HG03060 (cell line): ENCODE results near the gene UGGT2.
"Not testable (repeated sequence)": the region's sequence is repeated elsewhere in the genome, so short reads cannot be mapped to it uniquely, and the experiment has no call there.

Experiments
- ATAC-seq: cut with Tn5 transposase; IDR thresholded peaks from one replicate; pipeline ENCODE4 v1.9.1; 2021; ENCODE audit warnings: low read depth, moderate number of reproducible peaks; ENCODE audit not compliant: unreplicated experiment

The UGGT2 gene

GRCh38 chr13:95822303-95822702, 230.9 kb downstream of the UGGT2 start:
- no peak for ATAC-seq

- ATAC-seq = no peak
These were observed 238.7 kb downstream of the UGGT2 start for GRCh38 chr13:95814495-95814894.

GRCh38 chr13:95813139-95813538, 240.1 kb downstream of the UGGT2 start:
- no peak for ATAC-seq

- no peak for ATAC-seq
These were observed 243.8 kb downstream of the UGGT2 start for GRCh38 chr13:95809429-95809828.

DNA sequence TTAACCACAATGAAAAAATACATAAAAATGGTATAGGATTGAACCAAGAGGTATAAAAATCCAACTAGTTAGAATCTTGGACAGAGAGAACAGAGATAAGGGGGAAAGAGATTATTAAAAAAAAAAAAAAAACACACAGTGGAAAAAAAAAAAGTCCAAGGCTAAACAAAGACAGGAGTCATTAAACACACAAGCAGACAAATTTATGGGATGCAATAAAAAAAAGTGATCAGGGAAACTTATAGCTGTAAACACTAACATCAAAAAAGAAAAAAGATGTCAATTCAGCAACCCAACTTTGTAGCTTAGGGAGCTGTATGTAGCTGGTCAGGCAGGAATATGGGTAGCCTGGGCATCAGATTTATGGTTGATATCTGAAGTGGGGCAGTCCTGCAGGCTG, 247.3 kb downstream of the UGGT2 start:
- ATAC-seq = no peak

GRCh38 chr13:95801825-95802224, 251.4 kb downstream of the UGGT2 start:
- no peak for ATAC-seq

- ATAC-seq = no peak
These were observed 252.8 kb downstream of the UGGT2 start for GRCh38 chr13:95800436-95800835.

GRCh38 chr13:95797016-95797415, 256.2 kb downstream of the UGGT2 start:
- ATAC-seq = no peak

GRCh38 chr13:95793781-95794180, 259.4 kb downstream of the UGGT2 start:
- ATAC-seq = no peak

DNA sequence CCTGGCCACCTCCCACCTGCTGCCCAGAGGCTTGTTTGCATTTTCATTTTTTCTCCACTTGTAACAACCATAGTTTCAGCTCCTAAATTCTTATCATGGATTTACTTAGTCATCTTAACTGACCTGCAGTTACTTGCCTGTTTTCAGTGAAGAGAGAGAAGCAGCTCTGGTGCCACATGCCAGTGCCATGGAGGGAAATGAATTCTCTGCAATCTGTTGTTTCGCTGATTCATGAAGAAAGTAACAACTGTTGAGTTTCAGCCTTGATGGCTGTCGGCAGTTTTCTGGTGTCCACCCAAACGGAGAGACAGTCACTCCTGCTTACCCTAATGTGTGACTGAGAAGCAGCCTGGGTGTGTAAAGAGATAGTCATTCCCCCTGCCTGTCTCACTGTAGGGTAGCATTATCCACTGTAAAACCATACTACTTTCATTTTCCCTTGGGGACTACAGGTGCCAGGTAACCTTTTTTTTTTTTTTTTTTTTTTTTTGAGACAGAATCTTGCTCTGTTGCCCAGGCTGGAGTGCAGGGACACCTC, 260.1 kb downstream of the UGGT2 start:
- ATAC-seq = no peak

GRCh38 chr13:95791084-95791722, 262.0 kb downstream of the UGGT2 start:
- no peak for ATAC-seq

GRCh38 chr13:95789315-95789714, 263.9 kb downstream of the UGGT2 start:
- not testable (repeated sequence) for ATAC-seq

GRCh38 chr13:95788100-95788463, 265.1 kb downstream of the UGGT2 start:
- ATAC-seq = no peak

DNA sequence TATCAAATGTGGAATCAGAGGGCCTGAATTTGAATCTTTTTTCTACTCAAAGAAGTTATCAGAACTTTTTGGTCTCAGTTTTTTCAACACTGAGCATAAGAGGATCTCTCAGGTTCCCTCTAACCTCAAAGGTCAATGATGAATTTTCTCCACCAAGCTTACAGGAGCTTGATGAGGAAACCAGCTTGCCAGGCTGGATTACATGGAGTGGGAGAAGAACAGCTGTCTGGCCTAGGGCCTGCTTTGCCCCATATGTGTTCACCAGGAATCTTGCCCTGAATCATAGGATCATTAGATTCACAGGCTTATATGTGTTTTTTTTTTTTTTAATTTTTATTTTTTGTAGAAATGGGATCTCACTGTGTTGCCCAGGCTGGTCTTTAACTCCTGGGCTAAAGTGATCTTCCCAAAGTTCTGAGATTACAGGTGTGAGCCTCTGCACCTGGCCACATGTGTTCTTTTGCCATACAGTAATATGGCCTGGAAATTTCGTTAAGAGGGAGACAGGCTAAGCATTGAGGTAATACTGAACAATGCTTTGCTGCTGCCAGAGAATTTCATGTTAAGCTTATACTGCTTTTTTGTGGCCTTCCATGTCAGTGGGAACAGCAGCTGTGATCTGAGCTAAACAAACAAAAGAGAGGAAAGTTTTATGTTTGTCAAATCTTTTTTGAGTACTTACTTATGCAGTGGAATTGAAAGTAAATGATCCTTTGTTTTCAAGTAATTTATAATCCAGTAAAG, 265.7 kb downstream of the UGGT2 start:
- ATAC-seq = no peak

DNA sequence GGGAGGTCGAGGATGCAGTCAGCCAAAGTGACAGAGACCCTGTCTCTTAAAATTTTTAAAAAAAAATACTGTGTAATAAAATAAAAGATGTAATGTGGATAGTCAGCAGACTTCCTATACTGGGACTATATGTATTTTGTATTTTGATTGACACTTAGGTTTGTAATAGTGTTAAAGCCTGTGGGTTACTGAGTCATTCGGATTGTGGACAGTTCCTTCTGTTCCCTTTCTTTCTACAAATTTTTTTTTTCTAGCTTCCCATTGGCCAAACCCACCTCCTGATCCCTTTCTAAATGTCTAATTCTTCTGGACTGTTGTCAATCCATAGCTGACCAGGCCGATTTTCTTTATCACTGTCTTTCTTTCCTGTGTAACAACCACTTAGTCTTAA, 268.3 kb downstream of the UGGT2 start:
- no peak for ATAC-seq

GRCh38 chr13:95784161-95784899, 268.9 kb downstream of the UGGT2 start:
- no peak for ATAC-seq

- ATAC-seq = no peak
These were observed 269.5 kb downstream of the UGGT2 start for GRCh38 chr13:95783747-95784146.

DNA sequence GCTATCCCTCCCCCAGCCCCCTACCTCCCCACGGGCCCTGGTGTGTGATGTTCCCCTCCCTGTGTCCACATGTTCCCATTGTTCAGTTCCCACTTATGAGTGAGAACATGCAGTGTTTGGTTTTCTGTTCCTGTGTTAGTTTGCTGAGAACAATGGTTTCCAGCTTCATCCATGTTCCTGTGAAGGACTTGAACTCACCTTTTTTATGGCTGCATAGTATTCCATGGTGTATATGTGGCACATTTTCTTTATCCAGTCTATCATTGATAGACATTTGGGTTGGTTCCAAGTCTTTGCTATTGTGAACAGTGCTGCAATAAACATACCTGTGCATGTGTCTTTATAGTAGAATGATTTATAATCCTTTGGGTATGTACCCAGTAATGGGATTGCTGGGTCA, 271.3 kb downstream of the UGGT2 start:
- not testable (repeated sequence) for ATAC-seq

DNA sequence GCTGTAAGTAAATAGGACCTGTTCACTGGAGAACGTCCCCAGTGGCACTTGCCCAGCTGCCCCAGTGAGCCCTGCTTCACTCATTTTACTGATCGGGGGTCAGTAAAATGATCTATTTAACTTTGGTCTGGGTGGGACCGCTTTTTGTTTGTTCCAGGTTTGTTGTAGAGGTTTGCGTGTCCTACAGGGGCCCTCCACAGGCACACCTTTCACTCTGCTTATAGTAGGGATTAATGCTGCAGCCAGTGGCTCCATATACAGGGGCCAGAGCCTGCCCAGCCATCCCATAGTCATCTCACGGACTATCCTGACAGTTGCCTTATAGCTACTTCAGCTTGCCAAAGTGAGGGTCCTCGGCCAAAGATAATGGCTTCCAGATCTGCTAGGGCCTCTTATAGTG, 272.2 kb downstream of the UGGT2 start:
- no peak for ATAC-seq

GRCh38 chr13:95779522-95779921, 273.7 kb downstream of the UGGT2 start:
- ATAC-seq = no peak

GRCh38 chr13:95771905-95772304, 281.3 kb downstream of the UGGT2 start:
- no peak for ATAC-seq
